A549 (cell line): ENCODE results near the gene CIAO3. TPM values are rescaled to one million over a fixed set of nuclear protein-coding genes. Genes with fewer than 3 reads are reported as not detected.
A peak's percentile ranks its signal among the peaks of the same experiment; 100 is the strongest.

Experiments used
- ATAC-seq, 2 experiments: fragments of 200-7000 bp in 1 of 2; fragments of >200 bp in 1 of 2; cut with Nextera tagmentation in 1 of 2; cut with Tn5 transposase in 1 of 2; 3 replicates each; pipeline versions ENCODE4 v1.8.0 to v1.9.1; 2018 to 2020; ENCODE audit warnings: mild to moderate bottlenecking in 1 of 2, moderate library complexity in 1 of 2
- CTCF ChIA-PET: fragments of 300-600 bp; sonication (Branson Sonifier 250); formaldehyde crosslinking; extraction: SDS; loops from one replicate; lab custom pipeline; 2021; ENCODE audit warnings: antibody characterized with exemption, inconsistent platforms; lab: Yijun Ruan, JAX
- POLR2A ChIA-PET: fragments of 350-600 bp; formaldehyde crosslinking; extraction: SDS; loops from one replicate; lab custom pipeline; 2021; ENCODE audit warnings: antibody characterized with exemption, inconsistent platforms; lab: Yijun Ruan, JAX
- DNase-seq, 2 experiments: peaks; one replicate each; pipeline versions ENCODE4 v3.0.0 to v3.0.0-alpha.2; 2011 to 2016; ENCODE audit warnings: low read depth in 1 of 2, low spot score in 1 of 2
- FAIRE-seq: peaks from 2 replicates; lab custom pipeline; 2011; peaks lifted over from hg19 to GRCh38; lab: Jason Lieb, UNC
- H3K27ac ChIP-seq, 2 experiments: fragments of >200 bp; sonication (Bioruptor Twin); formaldehyde crosslinking; 3 replicates each; pipeline ENCODE4 v1.5.1; 2016 to 2017
- H3K4me1 ChIP-seq: fragments of >200 bp; sonication (Bioruptor Twin); formaldehyde crosslinking; 3 replicates; pipeline ENCODE4 v1.6.1; 2016
- H3K4me2 ChIP-seq: fragments of >200 bp; sonication (Bioruptor Twin); formaldehyde crosslinking; 3 replicates; pipeline ENCODE4 v1.6.1; 2016
- H3K4me3 ChIP-seq: fragments of >200 bp; sonication (Bioruptor Twin); formaldehyde crosslinking; 3 replicates; pipeline ENCODE4 v1.5.1; 2016
- H3K9me3 ChIP-seq: fragments of >200 bp; sonication (Bioruptor Twin); formaldehyde crosslinking; 3 replicates; pipeline ENCODE4 v1.6.1; 2016
- EHF ChIP-seq: fragments of 250-450 bp; sonication (Bioruptor Pico); IDR thresholded peaks from 2 replicates; pipeline ENCODE4 v1.5.0; 2020; ENCODE audit warnings: mild to moderate bottlenecking
- EHMT2 ChIP-seq: fragments of 200-600 bp; sonication (generic); IDR thresholded peaks from 2 replicates; pipeline ENCODE4 v1.6.1; 2016; ENCODE audit warnings: antibody characterized with exemption, low read depth, mild to moderate bottlenecking, moderate library complexity
- EP300 ChIP-seq, 2 experiments: fragments of >200 bp; sonication (Bioruptor Twin); formaldehyde crosslinking; IDR thresholded peaks; 2 replicates in 1 of 2; 3 replicates in 1 of 2; pipeline ENCODE4 v1.6.1; 2016 to 2017
- FOSB ChIP-seq: fragments of 250-450 bp; sonication (Bioruptor Pico); IDR thresholded peaks from 2 replicates; pipeline ENCODE4 v1.5.0; 2020; ENCODE audit warnings: mild to moderate bottlenecking, moderate library complexity
- HDAC2 ChIP-seq: fragments of 200-600 bp; sonication (generic); IDR thresholded peaks from 2 replicates; pipeline ENCODE4 v1.6.1; 2016
- HMGXB4 ChIP-seq: fragments of 250-450 bp; sonication (Bioruptor Pico); IDR thresholded peaks from 2 replicates; pipeline ENCODE4 v1.5.0; 2021; ENCODE audit warnings: mild to moderate bottlenecking, moderate library complexity, borderline replicate concordance
- HOXA7 ChIP-seq: fragments of 250-450 bp; sonication (Bioruptor Pico); IDR thresholded peaks from 2 replicates; pipeline ENCODE4 v1.5.0; 2020; ENCODE audit warnings: mild to moderate bottlenecking, moderate library complexity
- JUNB ChIP-seq: fragments of >200 bp; sonication (Bioruptor Twin); formaldehyde crosslinking; IDR thresholded peaks from 2 replicates; pipeline ENCODE4 v1.6.1; 2016
- KDM5A ChIP-seq: fragments of 200-600 bp; sonication (generic); IDR thresholded peaks from 2 replicates; pipeline ENCODE4 v1.6.1; 2016; ENCODE audit warnings: antibody characterized with exemption, mild to moderate bottlenecking
- MAZ ChIP-seq: fragments of 150-350 bp; IDR thresholded peaks from 2 replicates; pipeline ENCODE4 v1.6.1; 2014; ENCODE audit warnings: antibody characterized with exemption, low read depth, low read length, borderline replicate concordance
- MYC ChIP-seq: IDR thresholded peaks from 2 replicates; pipeline ENCODE4 v1.6.1; 2012; ENCODE audit warnings: mild to moderate bottlenecking, inconsistent platforms, low read length, improper control_type of control experiment, borderline replicate concordance
- NFE2L2 ChIP-seq: fragments of 150-350 bp; conservative IDR thresholded peaks from 2 replicates; pipeline ENCODE4 v1.6.1; 2014; ENCODE audit warnings: low read length
- NPAS2 ChIP-seq: fragments of 250-450 bp; sonication (Bioruptor Pico); IDR thresholded peaks from 2 replicates; pipeline ENCODE4 v1.8.0; 2022; ENCODE audit warnings: mild to moderate bottlenecking, moderate library complexity, borderline replicate concordance
- PHF8 ChIP-seq: fragments of 200-600 bp; sonication (generic); IDR thresholded peaks from 2 replicates; pipeline ENCODE4 v1.6.1; 2016; ENCODE audit warnings: low read depth, mild to moderate bottlenecking, antibody characterized with exemption, moderate library complexity, borderline replicate concordance
- POLR2A ChIP-seq: IDR thresholded peaks from 2 replicates; pipeline ENCODE4 v1.6.1; 2012; ENCODE audit warnings: mild to moderate bottlenecking, low read length
- ZFP36 ChIP-seq: fragments of 450-650 bp; IDR thresholded peaks from 2 replicates; pipeline ENCODE4 v1.6.1; 2014; ENCODE audit warnings: borderline replicate concordance; ENCODE audit not compliant: partially characterized antibody
- ZNF302 ChIP-seq: fragments of 250-450 bp; sonication (Bioruptor Pico); IDR thresholded peaks from 2 replicates; pipeline ENCODE4 v1.9.0; 2021; ENCODE audit warnings: inconsistent platforms, mild to moderate bottlenecking, moderate library complexity
- WGBS: methylation state at CpG from one replicate; pipeline ENCODE4 v1.1.6; 2017; ENCODE audit errors: missing lambda C conversion rate; 5-methylcytosine and 5-hydroxymethylcytosine counted together
- polyA plus RNA-seq, 4 experiments: library from polyadenylated mRNA; depleted of rRNA in 3 of 4; stranded (reverse); fragments of >200 nt; fragmentation: RNase III in 1 of 4; extraction: RNeasy Plus Mini Kit Qiagen cat#74134 plus additional on column Dnase treatment in 1 of 4; gene quantifications; 2 replicates in 3 of 4; 3 replicates in 1 of 4; pipeline ENCODE4 v1.2.3, GENCODE V29; 2011 to 2017
- TF ChIP-seq, protein P1 (sequence below): fragments of 200-600 bp; sonication (generic); IDR thresholded peaks from 2 replicates; pipeline ENCODE4 v1.6.1; 2016; ENCODE audit warnings: antibody characterized with exemption, mild to moderate bottlenecking, moderate library complexity
- TF ChIP-seq, protein P2 (sequence below): fragments of 150-350 bp; IDR thresholded peaks from 2 replicates; pipeline ENCODE4 v1.6.1; 2014; ENCODE audit warnings: low read depth, mild to moderate bottlenecking, low read length
- TF ChIP-seq, protein P3 (sequence below): IDR thresholded peaks from 2 replicates; pipeline ENCODE4 v1.6.1; 2012

CIAO3 gene
- polyA plus RNA-seq, 2 of the 4 experiments (the other 2 are of a cell fraction), result 17.4 to 23.0 TPM

DNA sequence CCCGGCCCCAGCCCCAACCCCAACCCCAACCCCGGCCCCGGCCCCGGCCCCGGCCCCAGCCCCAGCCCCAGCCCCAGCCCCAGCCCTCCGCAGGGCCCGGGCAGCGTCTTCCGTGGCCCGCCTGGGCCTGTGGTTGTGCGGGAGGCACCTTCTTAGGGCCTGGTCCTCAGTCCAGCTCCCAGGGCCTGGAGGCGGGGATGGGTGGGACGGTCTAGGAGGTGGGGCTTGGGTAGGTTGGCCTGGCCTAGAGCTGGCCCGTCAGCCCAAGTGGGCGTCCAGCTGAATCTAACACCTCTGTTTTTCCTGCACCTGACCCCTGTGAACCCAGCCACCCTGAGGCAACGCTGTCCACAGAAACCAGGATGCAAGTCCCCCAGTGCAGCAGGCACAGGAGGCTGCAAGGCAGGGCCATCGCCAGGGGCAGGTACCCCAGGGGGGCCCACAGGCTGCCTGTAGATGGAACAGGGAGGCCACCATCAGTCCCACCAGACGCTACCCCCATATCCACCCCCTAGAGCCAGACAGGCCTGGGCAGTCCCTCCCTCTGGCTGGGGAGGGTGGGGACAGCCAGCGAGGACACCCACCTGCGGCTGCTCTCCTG is 28.5 kb upstream of the CIAO3 start (continued):
- TF ChIP-seq, protein P1, sequence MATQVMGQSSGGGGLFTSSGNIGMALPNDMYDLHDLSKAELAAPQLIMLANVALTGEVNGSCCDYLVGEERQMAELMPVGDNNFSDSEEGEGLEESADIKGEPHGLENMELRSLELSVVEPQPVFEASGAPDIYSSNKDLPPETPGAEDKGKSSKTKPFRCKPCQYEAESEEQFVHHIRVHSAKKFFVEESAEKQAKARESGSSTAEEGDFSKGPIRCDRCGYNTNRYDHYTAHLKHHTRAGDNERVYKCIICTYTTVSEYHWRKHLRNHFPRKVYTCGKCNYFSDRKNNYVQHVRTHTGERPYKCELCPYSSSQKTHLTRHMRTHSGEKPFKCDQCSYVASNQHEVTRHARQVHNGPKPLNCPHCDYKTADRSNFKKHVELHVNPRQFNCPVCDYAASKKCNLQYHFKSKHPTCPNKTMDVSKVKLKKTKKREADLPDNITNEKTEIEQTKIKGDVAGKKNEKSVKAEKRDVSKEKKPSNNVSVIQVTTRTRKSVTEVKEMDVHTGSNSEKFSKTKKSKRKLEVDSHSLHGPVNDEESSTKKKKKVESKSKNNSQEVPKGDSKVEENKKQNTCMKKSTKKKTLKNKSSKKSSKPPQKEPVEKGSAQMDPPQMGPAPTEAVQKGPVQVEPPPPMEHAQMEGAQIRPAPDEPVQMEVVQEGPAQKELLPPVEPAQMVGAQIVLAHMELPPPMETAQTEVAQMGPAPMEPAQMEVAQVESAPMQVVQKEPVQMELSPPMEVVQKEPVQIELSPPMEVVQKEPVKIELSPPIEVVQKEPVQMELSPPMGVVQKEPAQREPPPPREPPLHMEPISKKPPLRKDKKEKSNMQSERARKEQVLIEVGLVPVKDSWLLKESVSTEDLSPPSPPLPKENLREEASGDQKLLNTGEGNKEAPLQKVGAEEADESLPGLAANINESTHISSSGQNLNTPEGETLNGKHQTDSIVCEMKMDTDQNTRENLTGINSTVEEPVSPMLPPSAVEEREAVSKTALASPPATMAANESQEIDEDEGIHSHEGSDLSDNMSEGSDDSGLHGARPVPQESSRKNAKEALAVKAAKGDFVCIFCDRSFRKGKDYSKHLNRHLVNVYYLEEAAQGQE, result no peak
- TF ChIP-seq JUNB, result no peak

DNA sequence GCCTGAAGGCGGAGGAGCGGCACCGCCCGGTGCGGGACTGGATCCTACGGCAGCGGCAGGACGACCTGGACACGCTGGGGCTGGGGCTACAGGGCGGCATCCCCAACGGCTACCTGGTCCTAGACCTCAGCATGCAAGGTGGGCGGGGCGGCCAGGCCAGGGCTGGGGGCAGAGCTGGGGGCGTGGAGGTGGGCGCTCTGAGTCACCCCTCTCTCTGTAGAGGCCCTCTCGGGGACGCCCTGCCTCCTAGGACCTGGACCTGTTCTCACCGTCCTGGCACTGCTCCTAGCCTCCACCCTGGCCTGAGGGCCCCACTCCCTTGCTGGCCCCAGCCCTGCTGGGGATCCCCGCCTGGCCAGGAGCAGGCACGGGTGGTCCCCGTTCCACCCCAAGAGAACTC is 27.6 kb upstream of the CIAO3 start:
- FAIRE-seq (no peak), ATAC-seq (peak; percentile 20 to 54; a peak in 3 of 6 replicates), DNase-seq (no peak)
- ChIA-PET CTCF (interaction anchor here (15.8 kb wide), 1 partner anchor 18 kb away, joined by 105 read pairs; the partner anchor contains the start of genes CHTF18 and RPUSD1), POLR2A (no interaction called here)
- no peaks in the 10 kb centered on the region for H3K9me3 ChIP-seq
- H3K4me1 ChIP-seq, result peaks cover 11% of the 10 kb centered on the region
- H3K4me3 ChIP-seq, result no peak overlapping the region
- WGBS, result 57% methylated on average over 11 of the region's 21 CpGs
- peak overlapping the region; percentile 45 for H3K4me2 ChIP-seq
- H3K27ac ChIP-seq, result peak overlapping the region in 1 of 2 experiments; percentile 40; a peak in 2 of 6 replicates
- no peak for TF ChIP-seq HMGXB4
- no peak for TF ChIP-seq HOXA7 (CRISPR knock-in tag)
- TF ChIP-seq POLR2A, result no peak
- no peak for TF ChIP-seq EHMT2
- TF ChIP-seq, protein P2, sequence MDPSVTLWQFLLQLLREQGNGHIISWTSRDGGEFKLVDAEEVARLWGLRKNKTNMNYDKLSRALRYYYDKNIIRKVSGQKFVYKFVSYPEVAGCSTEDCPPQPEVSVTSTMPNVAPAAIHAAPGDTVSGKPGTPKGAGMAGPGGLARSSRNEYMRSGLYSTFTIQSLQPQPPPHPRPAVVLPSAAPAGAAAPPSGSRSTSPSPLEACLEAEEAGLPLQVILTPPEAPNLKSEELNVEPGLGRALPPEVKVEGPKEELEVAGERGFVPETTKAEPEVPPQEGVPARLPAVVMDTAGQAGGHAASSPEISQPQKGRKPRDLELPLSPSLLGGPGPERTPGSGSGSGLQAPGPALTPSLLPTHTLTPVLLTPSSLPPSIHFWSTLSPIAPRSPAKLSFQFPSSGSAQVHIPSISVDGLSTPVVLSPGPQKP, result no peak
- no peak for TF ChIP-seq ZNF302
- no peak for TF ChIP-seq NFE2L2
- TF ChIP-seq, protein P1, result no peak
- no peak for TF ChIP-seq MYC
- no peak for TF ChIP-seq ZFP36
- TF ChIP-seq EP300 (IDR thresholded peaks at IDR 0.05), result no peak
- no peak for TF ChIP-seq PHF8
- no peak for TF ChIP-seq FOSB (CRISPR knock-in tag)
- no peak for TF ChIP-seq KDM5A
- TF ChIP-seq NPAS2, result no peak
- TF ChIP-seq EHF, result no peak
- TF ChIP-seq MAZ, result no peak
- TF ChIP-seq, protein P3, sequence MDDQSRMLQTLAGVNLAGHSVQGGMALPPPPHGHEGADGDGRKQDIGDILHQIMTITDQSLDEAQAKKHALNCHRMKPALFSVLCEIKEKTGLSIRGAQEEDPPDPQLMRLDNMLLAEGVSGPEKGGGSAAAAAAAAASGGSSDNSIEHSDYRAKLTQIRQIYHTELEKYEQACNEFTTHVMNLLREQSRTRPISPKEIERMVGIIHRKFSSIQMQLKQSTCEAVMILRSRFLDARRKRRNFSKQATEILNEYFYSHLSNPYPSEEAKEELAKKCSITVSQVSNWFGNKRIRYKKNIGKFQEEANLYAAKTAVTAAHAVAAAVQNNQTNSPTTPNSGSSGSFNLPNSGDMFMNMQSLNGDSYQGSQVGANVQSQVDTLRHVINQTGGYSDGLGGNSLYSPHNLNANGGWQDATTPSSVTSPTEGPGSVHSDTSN, result no peak
- no peak for TF ChIP-seq HDAC2
